Fibroblast of skin of right biceps (primary cell): ENCODE results near the gene SLF1.
"Not testable (repeated sequence)": the region's sequence is repeated elsewhere in the genome, so short reads cannot be mapped to it uniquely, and the experiment has no call there.

Source experiments
- DNase-seq: peaks from one replicate; pipeline ENCODE4 v3.0.0-alpha.2; 2013

SLF1 gene

DNA sequence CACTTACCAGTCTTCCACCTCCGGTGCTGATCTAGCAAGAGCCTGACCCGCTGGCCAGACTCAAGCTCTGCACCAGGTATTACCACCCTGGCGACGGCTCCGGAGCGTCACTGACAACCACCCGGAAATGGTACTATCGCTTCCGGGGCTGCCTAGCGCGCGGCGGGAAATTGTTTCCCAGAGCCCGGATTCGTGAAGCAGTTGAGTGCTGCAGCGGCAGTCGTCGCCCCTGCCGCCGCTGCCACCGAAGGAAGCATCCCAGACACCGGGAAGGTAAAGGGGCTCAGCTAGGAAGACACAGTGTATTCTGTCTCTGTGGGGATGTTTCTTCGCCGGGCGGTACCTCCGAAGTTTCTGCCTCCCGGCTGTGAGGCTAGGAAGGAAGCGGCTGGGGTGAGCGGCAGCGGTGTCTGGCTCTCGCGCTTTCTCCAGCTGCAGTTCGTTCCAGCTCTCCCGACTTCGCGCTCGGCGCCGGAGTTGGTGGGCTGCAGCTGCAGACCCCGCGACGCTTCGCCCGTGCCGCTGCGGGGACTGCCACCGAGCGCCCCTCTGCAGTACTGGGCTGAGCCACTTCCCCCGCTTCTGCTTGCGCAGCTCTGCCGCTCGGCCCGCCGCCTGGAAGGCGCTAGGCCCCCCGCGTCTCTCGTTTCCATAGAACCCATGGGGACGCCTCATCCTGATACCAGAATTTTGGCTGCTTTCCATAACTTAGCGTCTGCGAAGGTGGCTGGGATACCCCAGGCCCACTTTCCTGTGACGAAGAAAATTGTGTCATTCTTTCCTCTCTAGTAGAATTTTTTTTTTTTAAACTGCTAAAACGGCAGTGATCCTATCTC is at the start of gene SLF1, which contains the start of gene KIAA0825:
Gene SLF1, plus strand, starts transcription at position 177 of the 836 bp plus-strand sequence. CDS start 10,142 bp downstream, outside the sequence.
Gene KIAA0825, minus strand, starts transcription at position 112 of the 836 bp plus-strand sequence. CDS start 81,478 bp downstream, outside the sequence.
- DNase-seq, result peak; percentile 87

DNA sequence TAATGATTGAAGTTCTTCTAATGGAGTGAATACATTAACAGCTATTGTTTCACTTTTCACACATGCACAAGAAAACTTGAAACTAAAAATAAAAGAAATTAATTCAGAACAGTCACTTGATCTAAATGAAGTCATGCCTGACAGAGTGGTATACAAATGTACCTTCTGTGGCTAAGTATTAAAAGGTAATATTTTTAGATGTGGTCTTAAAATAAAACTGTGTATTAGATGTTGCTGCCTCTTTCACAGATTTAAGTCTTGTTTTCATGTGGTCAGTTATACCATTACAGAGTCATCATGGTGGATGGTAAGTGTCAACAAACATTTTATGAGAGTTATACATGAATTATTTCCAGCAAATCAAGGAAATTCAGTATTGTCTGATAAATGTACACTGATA is 47.1 kb upstream of the SLF1 start:
- no peak for DNase-seq

GRCh38 chr5:94573349-94573748 is 45.1 kb upstream of the SLF1 start:
- DNase-seq, result not testable (repeated sequence)

- no peak for DNase-seq
These were observed 43.3 kb upstream of the SLF1 start for GRCh38 chr5:94575196-94575595.

- no peak for DNase-seq
These were observed 40.8 kb upstream of the SLF1 start for GRCh38 chr5:94577466-94578245.

- DNase-seq, result no peak
These were observed 23.1 kb upstream of the SLF1 start for GRCh38 chr5:94595281-94595840.

DNA sequence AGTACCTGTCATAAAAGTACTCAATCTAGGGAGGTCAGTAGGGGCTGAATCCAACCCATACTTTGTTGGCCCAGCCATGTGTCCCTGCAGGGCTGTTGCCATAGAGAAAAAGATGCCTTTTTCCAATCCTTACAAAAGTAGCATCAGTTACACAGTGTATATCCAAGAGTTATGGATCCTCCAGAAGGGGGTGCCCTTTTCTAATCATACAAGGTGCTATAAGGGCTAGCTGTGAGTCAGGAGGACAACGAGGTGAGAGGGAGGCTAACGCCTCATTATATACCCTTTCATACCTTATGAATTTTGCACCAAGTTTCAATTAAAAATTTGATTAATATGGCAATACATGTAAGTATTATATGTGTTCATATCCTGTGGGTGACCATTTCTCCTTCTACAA is 4.9 kb upstream of the SLF1 start:
- DNase-seq, result peak; percentile 7

- no peak for DNase-seq
These were observed 4.2 kb upstream of the SLF1 start for GRCh38 chr5:94614156-94614805.

- DNase-seq, result no peak
These were observed 2.6 kb upstream of the SLF1 start for GRCh38 chr5:94615862-94616261.

DNA sequence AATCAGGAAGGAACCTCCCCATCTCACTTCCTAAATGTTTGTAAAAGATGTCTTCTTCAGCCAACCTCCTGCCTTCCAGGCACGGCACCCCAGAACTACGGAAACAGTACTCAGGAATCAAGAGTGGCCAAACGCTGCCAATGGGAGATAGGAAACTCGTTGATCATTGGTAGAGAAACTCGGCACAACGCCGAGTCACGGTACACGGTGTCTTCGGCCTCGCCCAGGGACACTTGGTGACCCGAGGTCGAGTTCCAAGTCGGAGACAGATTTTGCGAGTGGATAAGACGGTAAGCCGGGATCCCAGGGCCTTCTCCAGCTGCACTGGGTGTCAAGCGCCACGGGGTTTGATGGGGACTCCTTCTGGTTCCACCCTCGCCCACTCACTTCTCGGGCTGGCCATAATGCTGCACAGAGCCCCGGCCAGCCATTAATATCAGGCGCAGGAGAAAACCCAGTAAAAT is 408 bp upstream of the SLF1 start:
- peak; percentile 64 for DNase-seq

DNA sequence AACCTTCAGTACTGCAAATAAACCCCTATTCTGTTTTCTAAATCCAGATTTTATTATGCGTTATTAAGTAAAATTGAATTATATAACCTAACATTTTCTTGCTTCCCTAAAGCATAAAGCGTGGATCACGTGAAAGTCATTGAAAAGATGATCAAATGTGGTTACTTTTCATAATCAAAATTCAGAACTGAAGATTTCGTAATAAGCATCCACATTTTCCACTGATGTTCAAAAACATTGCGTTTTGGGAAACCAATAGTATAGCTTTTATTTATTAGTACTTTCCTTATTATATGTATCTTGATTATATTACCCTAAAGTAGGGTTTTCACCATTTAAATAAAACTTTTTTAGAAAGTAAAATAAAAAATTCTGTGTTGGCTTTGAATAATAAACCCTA is 1.8 kb downstream of the SLF1 start:
- DNase-seq, result no peak

- DNase-seq, result no peak
These were observed 3.3 kb downstream of the SLF1 start for GRCh38 chr5:94621763-94622162.

DNA sequence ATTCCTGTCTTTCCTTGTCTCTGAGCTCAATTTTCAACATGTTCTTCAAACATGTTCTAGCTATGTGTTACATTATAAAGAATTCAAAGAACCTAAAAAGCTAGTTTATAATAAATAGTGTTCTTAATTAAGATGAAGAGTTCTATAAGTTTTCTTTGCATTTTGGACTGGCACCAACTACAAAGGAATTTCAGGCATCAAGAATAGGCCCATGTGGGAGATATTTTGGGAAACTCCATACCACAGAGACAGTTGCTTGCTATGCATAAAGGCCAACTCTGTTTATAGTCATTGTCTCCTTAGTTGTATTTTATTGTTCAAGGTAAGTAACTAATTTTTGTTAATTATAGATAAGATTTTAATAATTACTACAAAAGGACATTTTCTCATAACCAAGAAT is 4.5 kb downstream of the SLF1 start:
- peak; percentile 59 for DNase-seq

DNA sequence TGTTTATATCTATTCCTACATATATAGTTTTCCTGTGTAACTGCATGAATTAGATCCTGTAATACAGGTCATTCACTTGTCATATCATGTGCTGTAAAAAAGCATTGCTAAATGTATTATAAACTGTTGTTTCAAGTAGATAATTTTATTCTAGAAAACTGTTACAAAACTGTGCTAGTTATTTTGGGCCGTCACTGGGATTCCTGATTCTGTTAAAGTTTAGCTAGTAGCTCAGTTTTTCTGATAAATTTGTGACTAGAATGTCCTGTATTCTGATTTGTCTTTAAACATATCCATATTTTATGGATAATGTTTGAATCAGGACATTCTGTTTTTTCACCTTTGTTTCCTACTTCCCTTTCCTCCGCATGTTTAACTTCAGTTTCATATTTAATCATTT is 5.4 kb downstream of the SLF1 start:
- DNase-seq, result no peak

DNA sequence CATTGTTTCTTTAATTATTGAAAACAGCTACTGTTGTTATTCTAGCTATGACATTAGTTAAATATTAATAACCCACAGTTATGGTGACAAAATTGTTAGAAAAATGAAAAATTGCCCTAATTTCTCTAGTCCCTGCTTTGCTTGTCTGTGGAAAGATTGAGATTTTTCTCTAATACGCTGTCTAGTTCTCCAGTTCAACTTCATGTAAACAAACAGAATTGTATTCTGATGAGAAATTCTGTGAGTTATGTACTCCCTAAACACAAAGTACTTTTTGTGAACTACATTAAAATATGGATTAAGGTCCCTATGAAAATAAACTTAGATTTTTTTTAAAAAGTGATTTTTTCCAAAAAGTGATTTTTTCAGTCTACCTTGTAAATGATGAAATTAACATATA is 8.7 kb downstream of the SLF1 start:
- DNase-seq, result no peak

GRCh38 chr5:94632024-94632423 is 13.6 kb downstream of the SLF1 start:
- DNase-seq, result no peak

GRCh38 chr5:94640176-94640575 is 21.7 kb downstream of the SLF1 start:
- no peak for DNase-seq

- no peak for DNase-seq
These were observed 26.6 kb downstream of the SLF1 start for GRCh38 chr5:94645053-94645452.

GRCh38 chr5:94646758-94647157 is 28.3 kb downstream of the SLF1 start:
- DNase-seq, result no peak

GRCh38 chr5:94649874-94650273 is 31.4 kb downstream of the SLF1 start:
- no peak for DNase-seq

GRCh38 chr5:94658272-94658671 is 39.8 kb downstream of the SLF1 start:
- no peak for DNase-seq

- no peak for DNase-seq
These were observed 42.0 kb downstream of the SLF1 start for GRCh38 chr5:94660506-94660905.

DNA sequence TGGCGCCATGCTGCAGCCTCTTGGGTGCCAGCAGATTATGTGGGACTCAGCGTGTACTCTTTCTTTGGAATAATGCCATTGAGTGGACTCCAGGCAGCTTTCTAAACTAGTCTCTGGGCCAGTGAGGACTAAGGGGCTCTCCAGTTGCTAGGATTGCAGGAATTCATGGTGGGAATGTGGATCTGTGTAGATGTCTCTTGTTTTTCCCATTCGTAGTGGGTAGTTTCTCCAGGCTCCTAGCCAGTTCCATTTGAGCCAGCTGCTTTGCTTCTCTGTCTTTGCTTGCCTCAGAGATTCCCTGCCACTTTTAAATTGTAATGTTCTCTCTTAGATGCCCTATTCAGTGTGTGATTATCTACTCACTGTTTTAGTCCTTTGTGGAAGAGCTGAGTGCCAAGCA is 42.6 kb downstream of the SLF1 start:
- no peak for DNase-seq
